GM19099 (cell line): Measurements from ENCODE around the gene MYOF.

Source experiments
- POLR2A ChIP-seq: IDR thresholded peaks from 3 replicates; pipeline ENCODE4 v1.6.1; 2011; ENCODE audit warnings: low read depth; ENCODE audit not compliant: insufficient read length; ENCODE audit errors: extremely low read depth

MYOF gene

GRCh38 chr10:93465806-93466675 is 16.1 kb downstream of the MYOF start:
- TF ChIP-seq POLR2A, result no peak

- TF ChIP-seq POLR2A, result no peak
Observed at GRCh38 chr10:93464776-93465388, 17.3 kb downstream of the MYOF start.

DNA sequence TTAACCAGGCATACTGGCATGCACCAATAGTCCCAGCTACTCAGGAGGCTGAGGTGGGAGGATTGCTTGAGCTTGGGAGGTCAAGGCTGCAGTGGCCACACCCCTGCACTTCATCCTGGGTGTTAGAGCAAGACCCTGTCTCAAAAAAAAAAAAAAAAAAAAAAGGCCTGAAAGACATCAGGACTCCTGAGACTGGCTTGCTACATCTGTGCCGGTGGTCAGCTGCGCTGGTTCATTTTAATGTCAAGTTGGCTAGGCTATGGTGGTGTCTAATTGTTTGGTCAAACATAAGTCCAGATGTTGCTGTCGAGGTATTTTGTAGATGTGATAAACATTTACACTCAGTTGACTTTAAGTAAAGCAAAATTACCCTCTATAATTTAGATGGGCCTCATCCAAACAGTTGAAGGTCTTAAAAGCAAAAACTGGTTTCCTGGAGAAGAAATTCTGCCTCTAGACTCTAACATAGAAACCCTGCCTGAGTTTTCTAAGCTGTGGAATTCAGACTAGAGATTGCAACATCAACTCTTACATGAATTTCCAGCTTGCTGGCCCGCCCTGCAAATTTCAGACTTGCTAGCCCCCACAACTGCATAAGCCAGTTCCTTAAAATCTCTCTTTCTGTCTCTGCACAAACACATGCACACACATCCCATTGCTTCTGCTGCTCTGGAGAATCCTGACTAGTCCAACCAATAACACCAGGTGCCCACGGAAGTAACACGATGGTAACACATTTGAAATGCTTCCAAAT is 18.2 kb downstream of the MYOF start:
- no peak for TF ChIP-seq POLR2A

DNA sequence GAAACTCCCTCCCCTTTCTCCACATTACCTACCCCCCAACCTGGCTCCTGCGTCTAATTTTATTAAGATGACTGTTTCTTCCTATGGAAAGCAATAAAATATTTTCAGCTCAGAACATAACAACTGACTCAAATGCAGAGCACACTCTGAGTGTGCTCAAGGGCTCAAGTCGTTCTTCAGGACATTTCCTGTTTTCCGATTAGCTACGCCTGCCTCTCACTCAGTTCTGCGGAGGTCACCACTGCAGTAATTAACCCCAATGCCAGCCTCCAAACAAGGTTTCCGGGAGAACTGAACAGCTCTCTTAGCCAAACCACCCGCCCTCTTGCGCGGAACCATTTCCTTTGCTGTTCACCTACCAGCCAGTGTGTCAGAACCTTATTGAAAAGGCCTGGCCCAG is 19.3 kb downstream of the MYOF start:
- no peak for TF ChIP-seq POLR2A

DNA sequence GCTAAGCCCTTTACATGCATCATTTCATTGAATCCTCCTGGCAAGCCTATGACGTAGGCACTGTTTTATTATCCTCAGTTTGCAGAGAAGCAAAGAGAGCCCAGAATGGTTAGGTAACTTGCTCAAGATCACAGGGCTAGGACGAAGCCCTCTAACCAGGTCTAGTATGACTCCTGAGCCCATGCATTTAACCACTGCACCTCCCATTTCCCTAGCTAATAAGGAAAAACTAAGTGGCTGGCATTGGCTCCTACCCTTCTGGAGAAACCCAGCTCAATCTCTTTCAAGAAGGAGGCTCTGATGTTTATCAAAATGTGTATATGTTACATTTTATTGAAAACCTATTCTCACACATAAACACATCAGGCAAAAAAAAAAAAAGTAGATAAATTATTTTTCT is 19.8 kb downstream of the MYOF start:
- TF ChIP-seq POLR2A, result no peak

GRCh38 chr10:93461807-93462178 is 20.3 kb downstream of the MYOF start:
- TF ChIP-seq POLR2A, result no peak

GRCh38 chr10:93461109-93461806 is 20.9 kb downstream of the MYOF start:
- TF ChIP-seq POLR2A, result no peak

- TF ChIP-seq POLR2A, result no peak
Observed at GRCh38 chr10:93459466-93459865, 22.7 kb downstream of the MYOF start.

DNA sequence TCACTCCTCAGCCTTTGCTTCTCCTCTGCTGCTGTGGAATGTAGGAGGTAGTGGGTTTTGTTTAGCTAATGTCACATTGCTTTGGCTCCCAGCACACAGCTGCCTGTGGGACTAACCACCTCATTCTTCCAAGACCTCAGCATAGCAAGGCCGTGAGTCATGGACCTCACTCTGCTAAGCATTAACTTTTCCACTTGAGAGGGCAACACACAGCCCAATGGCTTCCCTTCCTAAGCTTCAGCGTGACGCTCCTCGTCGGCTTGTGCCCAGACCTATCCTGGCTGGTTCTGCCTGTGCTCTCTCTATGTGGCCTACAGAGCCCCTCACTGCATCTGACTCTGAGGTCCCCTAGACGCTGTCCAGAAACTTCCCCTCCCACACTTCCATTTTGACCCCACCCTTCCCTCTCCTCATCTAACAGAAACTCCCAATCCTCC is 23.3 kb downstream of the MYOF start:
- TF ChIP-seq POLR2A, result no peak

GRCh38 chr10:93457511-93457910 is 24.6 kb downstream of the MYOF start:
- no peak for TF ChIP-seq POLR2A

DNA sequence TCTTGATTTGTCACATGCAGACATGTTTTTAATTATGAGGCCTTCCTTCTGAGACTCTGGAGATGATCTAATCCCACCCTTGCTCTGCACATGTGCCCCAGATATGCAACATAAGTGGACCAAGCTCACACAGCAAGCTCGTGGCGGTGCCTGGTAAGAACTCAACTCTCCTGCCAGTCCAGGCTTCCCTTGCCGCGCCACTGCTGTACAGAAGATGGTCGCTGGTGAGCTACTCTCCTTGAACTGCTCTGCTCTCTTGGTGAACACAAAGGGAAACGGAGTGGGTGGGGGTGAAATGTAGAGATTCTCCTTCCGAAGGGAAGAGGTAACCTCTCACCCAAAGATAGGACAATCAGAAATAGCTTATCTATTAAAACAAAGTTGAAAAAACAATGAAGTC is 25.7 kb downstream of the MYOF start:
- no peak for TF ChIP-seq POLR2A

DNA sequence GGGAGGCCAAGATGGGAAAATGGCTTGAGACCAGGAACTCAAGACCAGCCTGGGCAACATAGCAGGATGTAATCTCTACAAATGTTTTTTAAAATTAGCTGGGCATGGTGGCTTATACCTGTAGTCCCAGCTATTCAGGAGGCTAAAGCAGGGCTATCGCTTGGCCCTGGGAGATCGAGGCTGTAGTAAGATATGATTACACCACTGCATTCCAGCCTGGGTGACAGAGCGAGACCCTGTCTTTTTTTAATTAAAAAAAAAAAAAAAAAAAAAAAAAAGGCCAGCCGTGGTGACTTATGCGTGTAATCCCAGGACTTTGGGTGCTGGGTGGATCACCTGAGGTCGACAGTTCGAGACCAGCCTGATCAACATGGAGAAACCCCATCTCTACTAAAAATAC is 27.4 kb downstream of the MYOF start:
- TF ChIP-seq POLR2A, result no peak

DNA sequence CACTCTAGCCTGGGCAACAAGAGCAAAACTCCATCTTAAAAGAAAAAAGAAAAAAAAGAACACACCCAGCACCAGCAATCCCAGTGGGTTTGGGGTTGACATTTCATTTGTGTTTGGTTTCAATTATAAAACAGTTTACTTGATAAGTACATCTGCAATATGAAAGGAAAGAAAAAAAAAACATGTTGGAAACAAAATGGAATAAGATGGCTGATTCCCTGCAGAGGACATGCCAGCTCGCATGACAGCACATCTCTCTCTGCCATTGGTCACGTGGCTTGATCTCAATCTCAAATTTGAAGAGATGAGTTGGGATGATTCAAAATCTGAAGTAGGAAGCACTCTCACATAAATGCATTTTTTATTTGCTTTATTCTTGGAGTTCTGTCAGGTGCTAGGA is 28.0 kb downstream of the MYOF start:
- TF ChIP-seq POLR2A, result no peak

GRCh38 chr10:93452143-93452542 is 30.0 kb downstream of the MYOF start:
- no peak for TF ChIP-seq POLR2A
